Suprapubic skin (tissue), 4 donors: ENCODE data around the gene SVOP. TPM values are rescaled to one million over a fixed set of nuclear protein-coding genes. Genes with fewer than 3 reads are reported as not detected.

Source experiments
- DNase-seq, 2 donors: peaks; one replicate each; pipeline ENCODE4 v3.0.0-alpha.2; 2019; ENCODE audit warnings: low spot score in 2 of 2
- H3K27ac ChIP-seq: fragments of 200-600 bp; sonication (generic); one replicate; pipeline ENCODE4 v1.5.1; 2019
- H3K27me3 ChIP-seq: fragments of 200-600 bp; sonication (generic); one replicate; pipeline ENCODE4 v1.5.1; 2019
- H3K36me3 ChIP-seq: fragments of 200-600 bp; sonication (generic); one replicate; pipeline ENCODE4 v1.5.1; 2019
- H3K4me1 ChIP-seq: fragments of 200-600 bp; sonication (generic); one replicate; pipeline ENCODE4 v1.5.1; 2019
- H3K4me3 ChIP-seq: fragments of 200-600 bp; sonication (generic); one replicate; pipeline ENCODE4 v1.5.1; 2019; ENCODE audit warnings: mild to moderate bottlenecking
- H3K9me3 ChIP-seq: fragments of 200-600 bp; sonication (generic); one replicate; pipeline ENCODE4 v1.5.1; 2019
- EP300 ChIP-seq: sonication (generic); formaldehyde crosslinking; IDR thresholded peaks from one replicate; pipeline ENCODE4 v1.6.1; 2017; ENCODE audit warnings: antibody characterized with exemption
- POLR2A ChIP-seq, 2 donors: fragments of 450-650 bp; IDR thresholded peaks; one replicate each; pipeline ENCODE4 v1.6.1; 2017; ENCODE audit warnings: antibody characterized with exemption in 2 of 2, mild to moderate bottlenecking in 2 of 2, moderate library complexity in 2 of 2
- POLR2AphosphoS5 ChIP-seq, 3 donors: sonication (generic); formaldehyde crosslinking; IDR thresholded peaks; one replicate each; pipeline ENCODE4 v1.6.1; 2017; ENCODE audit warnings: antibody characterized with exemption in 3 of 3
- WGBS: methylation state at CpG from one replicate; pipeline ENCODE4 v1.1.5; 2018; 5-methylcytosine and 5-hydroxymethylcytosine counted together
- total RNA-seq, 4 donors: library from RNA; depleted of rRNA; stranded (reverse); fragments of >200 nt; gene quantifications; one replicate each; pipeline ENCODE4 v1.1.0, GENCODE V29; 2016
- TF ChIP-seq, protein P1 (sequence below), 2 donors: fragments of 200-600 bp in 1 of 2; fragments of 450-650 bp in 1 of 2; sonication (generic) in 1 of 2; IDR thresholded peaks; one replicate each; pipeline ENCODE4 v1.5.1; 2016 to 2019; ENCODE audit warnings: antibody characterized with exemption in 2 of 2, mild to moderate bottlenecking in 1 of 2, moderate library complexity in 1 of 2

Gene SVOP
- total RNA-seq, 4 donors from 2014 or later: not detected

DNA sequence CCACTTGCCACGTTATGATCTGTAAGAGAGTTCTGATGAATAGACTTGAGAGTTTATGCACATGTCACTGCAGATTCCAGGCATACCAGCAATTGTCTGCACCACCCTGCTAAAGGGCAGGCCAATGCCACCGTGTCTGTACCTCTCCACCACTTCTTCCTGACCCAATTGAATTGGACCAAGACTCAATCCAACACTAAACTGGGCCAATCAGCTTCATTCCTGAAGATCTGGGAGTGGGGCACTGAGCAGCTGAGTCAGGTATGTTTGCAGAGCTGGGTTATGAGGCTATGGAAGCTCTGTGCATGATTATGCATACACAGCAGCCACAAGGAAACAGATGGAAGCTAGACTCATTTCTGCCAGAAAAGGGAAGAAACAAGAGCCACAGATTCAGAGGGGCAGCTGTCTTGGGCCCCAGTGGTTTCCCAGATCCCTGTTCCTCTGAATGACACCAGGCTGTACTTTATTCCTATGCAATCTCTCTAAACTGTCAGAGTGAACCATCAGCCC, 113.0 kb downstream of the SVOP start:
- DNase-seq: no peak
- 41% methylated on average over 2 of the region's 2 CpGs for WGBS
- TF ChIP-seq, protein P1, sequence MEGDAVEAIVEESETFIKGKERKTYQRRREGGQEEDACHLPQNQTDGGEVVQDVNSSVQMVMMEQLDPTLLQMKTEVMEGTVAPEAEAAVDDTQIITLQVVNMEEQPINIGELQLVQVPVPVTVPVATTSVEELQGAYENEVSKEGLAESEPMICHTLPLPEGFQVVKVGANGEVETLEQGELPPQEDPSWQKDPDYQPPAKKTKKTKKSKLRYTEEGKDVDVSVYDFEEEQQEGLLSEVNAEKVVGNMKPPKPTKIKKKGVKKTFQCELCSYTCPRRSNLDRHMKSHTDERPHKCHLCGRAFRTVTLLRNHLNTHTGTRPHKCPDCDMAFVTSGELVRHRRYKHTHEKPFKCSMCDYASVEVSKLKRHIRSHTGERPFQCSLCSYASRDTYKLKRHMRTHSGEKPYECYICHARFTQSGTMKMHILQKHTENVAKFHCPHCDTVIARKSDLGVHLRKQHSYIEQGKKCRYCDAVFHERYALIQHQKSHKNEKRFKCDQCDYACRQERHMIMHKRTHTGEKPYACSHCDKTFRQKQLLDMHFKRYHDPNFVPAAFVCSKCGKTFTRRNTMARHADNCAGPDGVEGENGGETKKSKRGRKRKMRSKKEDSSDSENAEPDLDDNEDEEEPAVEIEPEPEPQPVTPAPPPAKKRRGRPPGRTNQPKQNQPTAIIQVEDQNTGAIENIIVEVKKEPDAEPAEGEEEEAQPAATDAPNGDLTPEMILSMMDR (IDR thresholded peaks at IDR 0.05): no peak
- TF ChIP-seq EP300 (no peak), POLR2A (IDR thresholded peaks at IDR 0.05) (no peak), POLR2AphosphoS5 (IDR thresholded peaks at IDR 0.05) (no peak)

DNA sequence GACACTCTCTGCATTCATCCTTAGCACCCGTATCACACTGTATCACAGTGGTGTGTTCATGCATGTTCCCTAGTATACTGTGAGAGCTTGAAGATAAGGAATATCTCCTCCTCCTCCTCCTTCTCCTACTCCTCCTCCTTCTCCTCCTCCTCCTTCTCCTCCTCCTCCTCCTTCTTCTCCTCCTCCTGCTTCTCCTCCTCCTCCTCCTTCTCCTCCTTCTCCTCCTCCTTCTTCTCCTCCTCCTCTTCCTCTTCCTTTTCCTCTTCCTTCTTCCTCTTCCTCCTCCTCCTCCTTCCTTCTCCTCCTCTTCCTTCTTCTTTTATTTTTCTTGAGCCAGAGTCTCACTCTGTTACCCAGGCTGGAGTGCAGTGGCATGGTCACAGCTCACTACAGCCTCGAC, 113.9 kb downstream of the SVOP start:
- Histone ChIP-seq H3K36me3 (no peaks in the 10 kb centered on the region), H3K4me3 (no peak overlapping the region), H3K4me1 (no peaks in the 10 kb centered on the region), H3K9me3 (no peaks in the 10 kb centered on the region), H3K27me3 (no peaks in the 10 kb centered on the region), H3K27ac (no peak overlapping the region)
- DNase-seq: no peak
- TF ChIP-seq, protein P1 (IDR thresholded peaks at IDR 0.05): no peak
- TF ChIP-seq POLR2AphosphoS5 (IDR thresholded peaks at IDR 0.05) (no peak), POLR2A (IDR thresholded peaks at IDR 0.05) (no peak), EP300 (no peak)
- 84% methylated on average over 2 of the region's 2 CpGs for WGBS

More for the DNA sequence above, 113.0 kb downstream of the SVOP start:
- Histone ChIP-seq H3K4me1 (no peaks in the 10 kb centered on the region), H3K4me3 (no peak overlapping the region), H3K36me3 (no peaks in the 10 kb centered on the region), H3K27me3 (no peaks in the 10 kb centered on the region), H3K27ac (no peak overlapping the region), H3K9me3 (no peaks in the 10 kb centered on the region)

DNA sequence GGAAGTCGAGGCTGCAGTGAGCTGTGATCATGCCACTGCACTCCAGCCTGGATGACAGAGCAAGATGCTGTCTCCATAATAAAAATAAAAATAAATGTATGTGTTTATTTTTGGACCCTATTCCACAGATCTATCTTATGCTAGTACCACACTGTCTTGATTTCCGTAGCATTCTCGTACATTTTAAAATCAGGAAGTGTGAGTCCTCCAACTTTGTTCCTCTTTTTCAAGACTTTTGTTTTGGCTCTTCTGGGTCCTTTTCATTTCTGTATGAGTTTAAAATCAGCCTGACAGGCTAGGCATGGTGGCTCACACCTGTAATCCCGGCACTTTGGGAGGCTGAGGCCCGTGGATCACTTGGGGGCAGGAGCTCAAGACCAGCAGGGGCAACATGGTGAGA, 115.1 kb downstream of the SVOP start:
- Histone ChIP-seq H3K36me3 (no peaks in the 10 kb centered on the region), H3K27me3 (peaks cover 5% of the 10 kb centered on the region), H3K4me3 (no peak overlapping the region), H3K9me3 (no peaks in the 10 kb centered on the region), H3K4me1 (no peaks in the 10 kb centered on the region), H3K27ac (no peak overlapping the region)
- TF ChIP-seq EP300 (no peak), POLR2A (IDR thresholded peaks at IDR 0.05) (no peak), POLR2AphosphoS5 (IDR thresholded peaks at IDR 0.05) (no peak)
- TF ChIP-seq, protein P1 (IDR thresholded peaks at IDR 0.05): no peak
- no peak for DNase-seq
- 74% methylated on average over 5 of the region's 5 CpGs for WGBS

DNA sequence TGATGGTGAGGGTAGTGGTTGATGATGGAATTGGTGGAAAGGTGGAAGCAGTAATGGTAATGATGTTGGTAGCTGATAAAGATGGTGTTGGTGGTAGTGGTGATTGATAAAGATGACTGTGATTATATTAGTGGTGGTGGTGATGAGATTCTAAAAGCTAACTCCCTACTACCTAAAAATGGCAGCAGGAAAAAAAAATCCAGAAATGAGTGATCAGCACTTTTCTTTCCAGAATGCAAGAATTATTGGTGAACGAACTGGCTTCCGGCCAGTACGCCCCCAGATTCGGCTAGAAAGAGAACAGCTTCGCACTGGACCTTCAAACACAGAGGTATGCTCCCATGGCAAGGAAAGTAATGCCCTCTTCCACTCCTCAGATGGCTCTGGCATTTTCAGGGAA, 121.7 kb downstream of the SVOP start:
- Histone ChIP-seq H3K27me3 (peaks cover 11% of the 10 kb centered on the region), H3K4me1 (no peaks in the 10 kb centered on the region), H3K27ac (no peak overlapping the region), H3K9me3 (no peaks in the 10 kb centered on the region), H3K36me3 (no peaks in the 10 kb centered on the region), H3K4me3 (no peak overlapping the region)
- 80% methylated on average over 5 of the region's 5 CpGs for WGBS
- DNase-seq: no peak
- TF ChIP-seq EP300: no peak
- no peak for TF ChIP-seq POLR2AphosphoS5 (IDR thresholded peaks at IDR 0.05)
- TF ChIP-seq, protein P1 (IDR thresholded peaks at IDR 0.05): no peak
- no peak for TF ChIP-seq POLR2A (IDR thresholded peaks at IDR 0.05)

DNA sequence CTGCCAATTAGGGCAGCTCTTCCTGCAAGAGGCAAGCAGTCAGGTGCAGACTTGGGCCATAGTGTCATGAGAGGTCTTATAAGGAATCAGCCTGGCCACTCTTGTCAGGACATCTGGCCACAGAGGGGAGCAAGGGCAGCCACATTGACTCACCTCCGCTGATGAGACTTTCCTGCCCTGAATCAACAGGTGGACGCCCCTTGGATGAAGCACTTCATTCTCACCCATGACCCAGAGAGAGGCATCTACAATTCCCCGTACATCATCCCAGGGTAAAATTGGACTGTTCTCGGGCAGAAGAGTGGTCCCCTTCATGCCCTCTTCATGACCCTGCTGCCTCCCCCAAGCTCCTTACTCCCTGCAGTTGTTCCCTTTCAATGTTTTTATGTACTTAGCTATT, 124.1 kb downstream of the SVOP start:
- Histone ChIP-seq H3K9me3 (no peaks in the 10 kb centered on the region), H3K4me1 (no peaks in the 10 kb centered on the region), H3K27ac (no peak overlapping the region), H3K36me3 (no peaks in the 10 kb centered on the region), H3K27me3 (peaks cover 11% of the 10 kb centered on the region), H3K4me3 (no peak overlapping the region)
- 88% methylated on average over 4 of the region's 4 CpGs for WGBS
- TF ChIP-seq POLR2AphosphoS5 (IDR thresholded peaks at IDR 0.05): no peak
- TF ChIP-seq EP300: no peak
- TF ChIP-seq, protein P1 (IDR thresholded peaks at IDR 0.05): no peak
- no peak for TF ChIP-seq POLR2A (IDR thresholded peaks at IDR 0.05)
- no peak for DNase-seq
